ENCODE results near the gene DTNA. TPM values are rescaled to one million over a fixed set of nuclear protein-coding genes. Genes with fewer than 3 reads are reported as not detected.
"Not testable (repeated sequence)": the region's sequence is repeated elsewhere in the genome, so short reads cannot be mapped to it uniquely, and the experiment has no call there.

DTNA gene
- total RNA-seq (not detected), total RNA-seq (0 to 0.70 reads per million in 2 donors)

DNA sequence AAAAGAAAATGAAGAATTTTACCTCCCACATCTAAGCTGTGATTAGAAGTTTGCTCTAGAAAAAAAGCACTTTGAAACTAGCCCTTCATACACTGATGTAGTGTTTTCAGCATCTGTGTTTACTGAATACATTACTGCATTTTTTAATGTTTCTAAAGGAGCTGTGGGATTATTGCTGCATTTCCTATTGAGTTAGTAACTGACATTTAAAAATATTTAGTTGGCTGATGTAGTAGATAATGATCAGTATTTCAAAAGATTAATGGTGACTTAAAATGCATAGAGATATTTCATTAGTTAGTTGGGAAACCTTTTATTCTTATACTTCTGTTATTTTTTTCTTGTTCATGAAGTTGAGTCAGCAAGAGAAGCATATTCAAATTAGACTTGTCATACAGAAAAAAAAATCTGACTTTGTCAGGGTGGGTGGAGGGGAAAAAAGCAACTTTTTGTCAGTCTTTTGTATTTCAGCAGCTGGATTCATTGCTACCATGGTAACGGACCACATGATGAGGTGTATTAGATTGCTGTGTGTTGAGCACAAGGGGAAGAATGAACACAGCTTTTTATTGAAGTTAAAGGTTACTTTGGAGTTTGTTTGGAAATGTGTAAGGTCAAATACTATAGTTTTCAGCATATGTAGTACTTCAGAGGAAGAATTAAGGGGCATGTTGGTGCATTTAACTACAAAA is at the start of gene DTNA:
Gene DTNA (plus strand): TSS at position 549 of the 692 bp plus-strand sequence. CDS start 45,679 bp downstream, outside the sequence.
- Mint-ChIP-seq H3K27me3 (peaks cover 13% of the 10 kb centered on the region), H3K4me3 (no peak within 1 kb of the TSS), H3K36me3 (ENCODE audit: low read depth) (no peaks in the 10 kb centered on the region), H3K4me1 (no peaks in the 10 kb centered on the region), H3K27ac (no peak within 1 kb of the TSS)
- DNase-seq = no peak
- H3K9me3 ChIP-seq (ENCODE audit: control insufficient read depth, low read length, poor library complexity, severe bottlenecking) = no peaks in the 10 kb centered on the region
- ATAC-seq = no peak

GRCh38 chr18:34660572-34660971 is 49.5 kb upstream of the DTNA start:
- no peaks in the 10 kb centered on the region for H3K36me3 Mint-ChIP-seq (ENCODE audit: low read depth)

DNA sequence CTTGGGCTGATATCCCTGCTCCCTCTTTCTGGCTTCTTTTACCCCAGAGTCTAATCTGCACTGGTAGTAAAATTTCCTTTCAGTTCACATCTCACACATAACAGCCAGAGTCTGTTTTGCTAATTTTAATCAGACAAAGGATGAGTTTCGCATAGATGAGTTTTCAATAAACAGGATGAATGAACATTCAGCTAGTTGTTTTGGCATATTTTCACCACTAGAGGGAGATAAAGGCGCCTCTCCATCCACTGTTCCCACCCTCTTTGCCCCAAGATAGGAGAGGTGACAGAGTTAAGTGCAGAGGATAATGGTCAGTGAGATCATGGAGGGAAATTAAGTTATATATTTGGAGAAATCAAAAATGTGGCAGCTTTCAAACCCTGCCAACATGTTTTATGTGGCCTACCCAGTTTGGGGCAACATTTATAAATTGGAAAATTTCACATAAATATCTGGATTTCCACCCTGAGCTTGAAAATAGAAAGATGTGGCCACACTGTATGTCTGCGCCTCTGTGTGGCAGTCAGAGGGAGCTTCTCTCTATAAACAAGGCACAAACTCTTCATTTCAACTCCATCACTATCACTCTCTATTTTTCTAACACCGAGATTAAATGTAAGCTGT is 48.5 kb upstream of the DTNA start:
- H3K27ac Mint-ChIP-seq = no peak overlapping the region
- H3K36me3 Mint-ChIP-seq (ENCODE audit: low read depth) = no peaks in the 10 kb centered on the region
- no peak for DNase-seq
- no peaks in the 10 kb centered on the region for H3K9me3 ChIP-seq (ENCODE audit: control insufficient read depth, low read length, poor library complexity, severe bottlenecking)
- H3K4me3 Mint-ChIP-seq = no peak overlapping the region
- peaks cover 23% of the 10 kb centered on the region for H3K27me3 Mint-ChIP-seq
- no peak for ATAC-seq
- H3K4me1 Mint-ChIP-seq = no peaks in the 10 kb centered on the region

More at GRCh38 chr18:34660572-34660971, 49.5 kb upstream of the DTNA start:
- H3K4me3 Mint-ChIP-seq = no peak overlapping the region
- no peak overlapping the region for H3K27ac Mint-ChIP-seq
- H3K9me3 ChIP-seq (ENCODE audit: control insufficient read depth, low read length, poor library complexity, severe bottlenecking) = no peaks in the 10 kb centered on the region
- peaks cover 23% of the 10 kb centered on the region for H3K27me3 Mint-ChIP-seq
- ATAC-seq (no peak), DNase-seq (no peak)
- H3K4me1 Mint-ChIP-seq = no peaks in the 10 kb centered on the region

- no peak for ATAC-seq
These were observed 33.1 kb upstream of the DTNA start for GRCh38 chr18:34676816-34677574.

DNA sequence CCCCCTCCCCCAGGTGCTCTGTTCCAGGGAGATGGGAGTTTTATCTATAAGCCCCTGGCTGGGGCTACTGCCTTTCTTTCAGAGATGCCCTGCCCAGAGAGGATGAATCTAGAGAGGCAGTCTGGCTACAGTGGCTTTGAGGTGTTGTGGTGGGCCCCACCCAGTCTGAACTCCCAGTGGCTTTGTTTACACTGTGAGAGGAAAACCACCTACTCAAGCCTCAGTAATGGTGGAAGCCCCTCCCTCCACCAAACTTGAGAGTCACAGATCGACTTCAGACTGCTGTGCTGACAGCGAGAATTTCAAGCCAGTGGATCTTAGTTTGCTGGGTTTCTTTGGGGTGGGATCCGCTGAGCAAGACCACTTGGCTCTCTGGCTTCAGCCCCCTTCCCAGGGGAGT is 20.3 kb upstream of the DTNA start:
- H3K36me3 Mint-ChIP-seq (ENCODE audit: low read depth); H3K27me3 Mint-ChIP-seq; DNase-seq; H3K9me3 ChIP-seq (ENCODE audit: control insufficient read depth, low read length, poor library complexity, severe bottlenecking); H3K4me1 Mint-ChIP-seq; H3K4me3 Mint-ChIP-seq; H3K27ac Mint-ChIP-seq; ATAC-seq: not testable (repeated sequence)

More at GRCh38 chr18:34676816-34677574, 33.1 kb upstream of the DTNA start:
- Mint-ChIP-seq H3K27ac (no peak overlapping the region), H3K36me3 (ENCODE audit: low read depth) (no peaks in the 10 kb centered on the region), H3K4me1 (no peaks in the 10 kb centered on the region), H3K4me3 (no peak overlapping the region), H3K27me3 (no peaks in the 10 kb centered on the region)
- H3K9me3 ChIP-seq (ENCODE audit: control insufficient read depth, low read length, poor library complexity, severe bottlenecking) = no peaks in the 10 kb centered on the region
- no peak for DNase-seq

DNA sequence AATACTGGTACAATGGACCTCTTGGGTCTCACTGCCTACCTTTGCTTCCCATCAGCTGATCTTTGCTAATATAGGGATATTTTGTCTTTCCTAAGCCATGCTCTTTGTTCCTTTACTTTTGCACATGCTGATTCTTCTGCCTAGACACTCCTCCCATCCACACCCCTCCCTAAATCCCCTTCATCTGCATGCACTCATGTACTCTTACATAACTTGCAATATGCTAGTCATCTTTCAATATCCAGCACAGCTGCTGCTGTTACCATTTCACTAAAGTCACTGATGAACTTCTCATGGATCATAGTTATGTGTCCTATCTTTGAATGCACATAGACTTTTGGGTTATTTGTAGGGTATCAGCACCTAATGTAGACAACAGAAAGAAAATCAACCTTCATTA is 18.5 kb upstream of the DTNA start:
- no peak overlapping the region for H3K4me3 Mint-ChIP-seq
- no peak for DNase-seq

GRCh38 chr18:34694591-34695165 is 15.4 kb upstream of the DTNA start:
- peaks cover 11% of the 10 kb centered on the region for H3K27me3 Mint-ChIP-seq
- H3K27ac Mint-ChIP-seq = no peak overlapping the region
- no peaks in the 10 kb centered on the region for H3K9me3 ChIP-seq (ENCODE audit: control insufficient read depth, low read length, poor library complexity, severe bottlenecking)
- ATAC-seq (no peak), DNase-seq (no peak)
- H3K4me1 Mint-ChIP-seq = no peaks in the 10 kb centered on the region
- no peaks in the 10 kb centered on the region for H3K36me3 Mint-ChIP-seq (ENCODE audit: low read depth)
- H3K4me3 Mint-ChIP-seq = no peak overlapping the region

More for the DNA sequence above, 18.5 kb upstream of the DTNA start:
- H3K4me1 Mint-ChIP-seq = no peaks in the 10 kb centered on the region
- peaks cover 11% of the 10 kb centered on the region for H3K27me3 Mint-ChIP-seq
- no peak for ATAC-seq
- H3K9me3 ChIP-seq (ENCODE audit: control insufficient read depth, low read length, poor library complexity, severe bottlenecking) = no peaks in the 10 kb centered on the region
- H3K27ac Mint-ChIP-seq = no peak overlapping the region
- H3K36me3 Mint-ChIP-seq (ENCODE audit: low read depth) = no peaks in the 10 kb centered on the region

- ATAC-seq = no peak
- H3K27me3 Mint-ChIP-seq = peaks cover 11% of the 10 kb centered on the region
- DNase-seq = no peak
- no peaks in the 10 kb centered on the region for H3K36me3 Mint-ChIP-seq (ENCODE audit: low read depth)
- H3K4me1 Mint-ChIP-seq = no peaks in the 10 kb centered on the region
- H3K27ac Mint-ChIP-seq = no peak overlapping the region
- no peaks in the 10 kb centered on the region for H3K9me3 ChIP-seq (ENCODE audit: control insufficient read depth, low read length, poor library complexity, severe bottlenecking)
- H3K4me3 Mint-ChIP-seq = no peak overlapping the region
These were observed 14.8 kb upstream of the DTNA start for GRCh38 chr18:34695310-34695709.

GRCh38 chr18:34696671-34697070 is 13.4 kb upstream of the DTNA start:
- H3K9me3 ChIP-seq (ENCODE audit: control insufficient read depth, low read length, poor library complexity, severe bottlenecking) = no peaks in the 10 kb centered on the region
- Mint-ChIP-seq H3K4me1 (no peaks in the 10 kb centered on the region), H3K4me3 (no peak overlapping the region), H3K27me3 (peaks cover 11% of the 10 kb centered on the region), H3K36me3 (ENCODE audit: low read depth) (no peaks in the 10 kb centered on the region), H3K27ac (no peak overlapping the region)
- no peak for ATAC-seq
- no peak for DNase-seq

GRCh38 chr18:34697233-34697632 is 12.9 kb upstream of the DTNA start:
- Mint-ChIP-seq H3K36me3 (ENCODE audit: low read depth) (no peaks in the 10 kb centered on the region), H3K4me3 (no peak overlapping the region), H3K27ac (no peak overlapping the region), H3K4me1 (no peaks in the 10 kb centered on the region), H3K27me3 (peaks cover 11% of the 10 kb centered on the region)
- no peak for DNase-seq
- no peaks in the 10 kb centered on the region for H3K9me3 ChIP-seq (ENCODE audit: control insufficient read depth, low read length, poor library complexity, severe bottlenecking)
- ATAC-seq = no peak

- ATAC-seq (no peak), DNase-seq (no peak)
- Mint-ChIP-seq H3K4me3 (no peak overlapping the region), H3K27ac (no peak overlapping the region), H3K36me3 (ENCODE audit: low read depth) (no peaks in the 10 kb centered on the region), H3K4me1 (no peaks in the 10 kb centered on the region), H3K27me3 (peaks cover 11% of the 10 kb centered on the region)
- H3K9me3 ChIP-seq (ENCODE audit: control insufficient read depth, low read length, poor library complexity, severe bottlenecking) = no peaks in the 10 kb centered on the region
These were observed 12.2 kb upstream of the DTNA start for GRCh38 chr18:34697891-34698290.

DNA sequence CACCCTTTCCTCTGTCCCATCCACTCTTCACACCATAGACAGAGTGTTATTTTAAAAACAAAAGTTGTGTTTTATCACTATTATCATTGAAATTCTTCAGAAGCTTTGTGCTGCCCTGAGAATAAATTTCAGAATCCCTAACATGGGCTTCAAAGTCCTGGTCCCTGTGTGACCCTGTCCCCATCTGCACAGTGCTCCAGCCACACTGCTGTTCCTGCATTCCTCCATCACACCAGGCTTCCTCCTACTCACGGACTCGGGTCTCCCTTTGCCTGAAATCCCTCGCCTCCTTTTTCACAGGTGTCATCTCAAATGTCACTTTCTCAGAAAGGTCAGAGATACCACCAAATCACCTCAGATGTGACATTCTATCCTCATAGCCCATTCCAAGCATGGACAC is 8.2 kb upstream of the DTNA start:
- no peaks in the 10 kb centered on the region for H3K36me3 Mint-ChIP-seq (ENCODE audit: low read depth)
- no peaks in the 10 kb centered on the region for H3K9me3 ChIP-seq (ENCODE audit: control insufficient read depth, low read length, poor library complexity, severe bottlenecking)
- no peak overlapping the region for H3K27ac Mint-ChIP-seq
- H3K4me1 Mint-ChIP-seq = no peaks in the 10 kb centered on the region
- DNase-seq = no peak
- no peak for ATAC-seq
- no peak overlapping the region for H3K4me3 Mint-ChIP-seq
- H3K27me3 Mint-ChIP-seq = no peaks in the 10 kb centered on the region

- no peaks in the 10 kb centered on the region for H3K9me3 ChIP-seq (ENCODE audit: control insufficient read depth, low read length, poor library complexity, severe bottlenecking)
- Mint-ChIP-seq H3K27me3 (no peaks in the 10 kb centered on the region), H3K27ac (no peak overlapping the region), H3K4me1 (no peaks in the 10 kb centered on the region), H3K4me3 (no peak overlapping the region), H3K36me3 (ENCODE audit: low read depth) (no peaks in the 10 kb centered on the region)
- no peak for DNase-seq
- no peak for ATAC-seq
These were observed 7.3 kb upstream of the DTNA start for GRCh38 chr18:34702814-34703213.
